ENCODE data around the gene TUBB2B. TPM values are rescaled to one million over a fixed set of nuclear protein-coding genes. Genes with fewer than 3 reads are reported as not detected.

TUBB2B gene
- total RNA-seq, 5 donors from 2014 or later (not counting 1 experiment from before 2014, with no cell fraction given) = 0.46 to 1.2 (median 0.87) TPM; not detected in 1

GRCh38 chr6:3265671-3266070 lies 38.2 kb upstream of the TUBB2B start:
- DNase-seq (no peak), ATAC-seq (replicated peaks in 1 of 4) (no peak)
- Mint-ChIP-seq H3K27me3 (no peaks in the 10 kb centered on the region), H3K9me3 (no peaks in the 10 kb centered on the region), H3K27ac (no peak overlapping the region), H3K4me3 (no peak overlapping the region), H3K36me3 (peaks cover 33% of the 10 kb centered on the region), H3K4me1 (peaks cover 57 to 62% (median 61%) of the 10 kb centered on the region in 3 donors)
- ChIA-PET CTCF (no interaction called here), POLR2A (no interaction called here)
- Histone ChIP-seq H3K27ac (ENCODE audit: low read length) (no peak overlapping the region), H3K4me1 (ENCODE audit: control insufficient read depth in 1 of 2, extremely low read depth in 1 of 2, insufficient read depth in 2 of 2, low read length in 2 of 2) (peaks cover 9 to 39% of the 10 kb centered on the region in 2 experiments), H3K9me3 (no peaks in the 10 kb centered on the region), H3K4me3 (ENCODE audit: control insufficient read depth in 1 of 2, extremely low read depth in 1 of 2, low read length in 1 of 2) (no peak overlapping the region), H3K27me3 (replicated peaks in 1 of 2; ENCODE audit: control insufficient read depth in 2 of 2, extremely low read depth in 1 of 2, insufficient read depth in 2 of 2, low read length in 1 of 2) (no peaks in the 10 kb centered on the region), H3K36me3 (ENCODE audit: control insufficient read depth in 2 of 2, extremely low read depth in 1 of 2, insufficient read depth in 1 of 2, low read length in 1 of 2) (peaks cover 15 to 52% of the 10 kb centered on the region in 2 donors)
- 73% methylated on average over 8 of the region's 9 CpGs for WGBS (ENCODE audit: insufficient coverage)

- Histone ChIP-seq H3K4me3 (ENCODE audit: control insufficient read depth in 1 of 2, extremely low read depth in 1 of 2, low read length in 1 of 2) (no peak overlapping the region), H3K4me1 (ENCODE audit: control insufficient read depth in 1 of 2, extremely low read depth in 1 of 2, insufficient read depth in 2 of 2, low read length in 2 of 2) (peaks cover 13 to 52% of the 10 kb centered on the region in 2 experiments), H3K27me3 (replicated peaks in 1 of 2; ENCODE audit: control insufficient read depth in 2 of 2, extremely low read depth in 1 of 2, insufficient read depth in 2 of 2, low read length in 1 of 2) (no peaks in the 10 kb centered on the region), H3K27ac (ENCODE audit: low read length) (no peak overlapping the region), H3K9me3 (no peaks in the 10 kb centered on the region), H3K36me3 (ENCODE audit: control insufficient read depth in 2 of 2, extremely low read depth in 1 of 2, insufficient read depth in 1 of 2, low read length in 1 of 2) (peaks cover 10 to 45% of the 10 kb centered on the region in 2 donors)
- Mint-ChIP-seq H3K9me3 (no peaks in the 10 kb centered on the region), H3K4me3 (no peak overlapping the region), H3K4me1 (peaks cover 66 to 69% (median 66%) of the 10 kb centered on the region in 3 donors), H3K27me3 (no peaks in the 10 kb centered on the region), H3K36me3 (peaks cover 22% of the 10 kb centered on the region), H3K27ac (no peak overlapping the region)
- DNase-seq (no peak), ATAC-seq (replicated peaks in 1 of 4) (no peak)
- 83% methylated on average over 2 of the region's 3 CpGs for WGBS (ENCODE audit: insufficient coverage)
- POLR2A ChIA-PET = no interaction called here
- CTCF ChIA-PET = interaction anchor here in 1 of 2 donors (0.6 kb wide), 1 partner anchor 488 kb away, joined by 4 read pairs; no protein-coding TSS in a partner anchor
Observed at GRCh38 chr6:3264356-3264755, 36.9 kb upstream of the TUBB2B start.

- Histone ChIP-seq H3K27ac (ENCODE audit: low read length) (no peak overlapping the region), H3K4me1 (ENCODE audit: control insufficient read depth in 1 of 2, extremely low read depth in 1 of 2, insufficient read depth in 2 of 2, low read length in 2 of 2) (peaks cover 13 to 59% of the 10 kb centered on the region in 2 experiments), H3K4me3 (ENCODE audit: control insufficient read depth in 1 of 2, extremely low read depth in 1 of 2, low read length in 1 of 2) (no peak overlapping the region), H3K36me3 (ENCODE audit: control insufficient read depth in 2 of 2, extremely low read depth in 1 of 2, insufficient read depth in 1 of 2, low read length in 1 of 2) (peaks cover 8 to 38% of the 10 kb centered on the region in 2 donors), H3K9me3 (no peaks in the 10 kb centered on the region), H3K27me3 (replicated peaks in 1 of 2; ENCODE audit: control insufficient read depth in 2 of 2, extremely low read depth in 1 of 2, insufficient read depth in 2 of 2, low read length in 1 of 2) (peaks cover 0 to 5% of the 10 kb centered on the region in 2 experiments)
- H3K36me3 Mint-ChIP-seq = peaks cover 15% of the 10 kb centered on the region
- ChIA-PET POLR2A (interaction anchor here in 1 of 2 donors (0.6 kb wide), 3 partner anchors 196 to 759 kb away, joined by 3 to 5 read pairs (median 4); no protein-coding TSS in a partner anchor), CTCF (no interaction called here)
- no peak for ATAC-seq (replicated peaks in 1 of 4)
- DNase-seq = no peak
- WGBS (ENCODE audit: insufficient coverage) = 79% methylated on average over 6 of the region's 6 CpGs
- no peaks in the 10 kb centered on the region for H3K27me3 Mint-ChIP-seq
- H3K4me1 Mint-ChIP-seq = peaks cover 55 to 65% (median 63%) of the 10 kb centered on the region in 3 donors
- no peaks in the 10 kb centered on the region for H3K9me3 Mint-ChIP-seq
- H3K27ac Mint-ChIP-seq = no peak overlapping the region
- peak overlapping the region in 1 of 3 donors; percentile 27 for H3K4me3 Mint-ChIP-seq
Observed at GRCh38 chr6:3263096-3263495, 35.6 kb upstream of the TUBB2B start.

- H3K27me3 Mint-ChIP-seq = no peaks in the 10 kb centered on the region
- peaks cover 45 to 57% (median 56%) of the 10 kb centered on the region in 3 donors for H3K4me1 Mint-ChIP-seq
- 100% methylated on average over 4 of the region's 8 CpGs for WGBS (ENCODE audit: insufficient coverage)
- H3K4me3 ChIP-seq (ENCODE audit: control insufficient read depth in 1 of 2, extremely low read depth in 1 of 2, low read length in 1 of 2) = no peak overlapping the region
- peak overlapping the region in 1 of 2 donors; percentile 22 for H3K27ac Mint-ChIP-seq
- no peak overlapping the region for H3K27ac ChIP-seq (ENCODE audit: low read length)
- H3K36me3 Mint-ChIP-seq = peaks cover 9% of the 10 kb centered on the region
- H3K27me3 ChIP-seq (replicated peaks in 1 of 2; ENCODE audit: control insufficient read depth in 2 of 2, extremely low read depth in 1 of 2, insufficient read depth in 2 of 2, low read length in 1 of 2) = peaks cover 0 to 8% of the 10 kb centered on the region in 2 experiments
- peaks cover 8 to 31% of the 10 kb centered on the region in 2 donors for H3K36me3 ChIP-seq (ENCODE audit: control insufficient read depth in 2 of 2, extremely low read depth in 1 of 2, insufficient read depth in 1 of 2, low read length in 1 of 2)
- ChIA-PET POLR2A (no interaction called here), CTCF (interaction anchor here (0.5 to 0.7 kb wide), 2 partner anchors 18 to 28 kb away, joined by 3 to 6 read pairs; no protein-coding TSS in a partner anchor)
- no peaks in the 10 kb centered on the region for H3K9me3 ChIP-seq
- ATAC-seq (replicated peaks in 1 of 4) (no peak), DNase-seq (no peak)
- no peaks in the 10 kb centered on the region for H3K9me3 Mint-ChIP-seq
- peaks cover 13 to 60% of the 10 kb centered on the region in 2 experiments for H3K4me1 ChIP-seq (ENCODE audit: control insufficient read depth in 1 of 2, extremely low read depth in 1 of 2, insufficient read depth in 2 of 2, low read length in 2 of 2)
- peak overlapping the region in 2 of 3 donors; percentile 28 to 94 for H3K4me3 Mint-ChIP-seq
Observed at GRCh38 chr6:3261921-3262320, 34.5 kb upstream of the TUBB2B start.

GRCh38 chr6:3261518-3261820 lies 34.0 kb upstream of the TUBB2B start:
- peak overlapping the region; percentile 91 to 94 (median 93) for H3K4me3 Mint-ChIP-seq
- no peaks in the 10 kb centered on the region for H3K9me3 Mint-ChIP-seq
- Histone ChIP-seq H3K9me3 (no peaks in the 10 kb centered on the region), H3K36me3 (ENCODE audit: control insufficient read depth in 2 of 2, extremely low read depth in 1 of 2, insufficient read depth in 1 of 2, low read length in 1 of 2) (peaks cover 8 to 31% of the 10 kb centered on the region in 2 donors), H3K27me3 (replicated peaks in 1 of 2; ENCODE audit: control insufficient read depth in 2 of 2, extremely low read depth in 1 of 2, insufficient read depth in 2 of 2, low read length in 1 of 2) (peaks cover 0 to 9% of the 10 kb centered on the region in 2 experiments), H3K27ac (ENCODE audit: low read length) (no peak overlapping the region), H3K4me3 (ENCODE audit: control insufficient read depth in 1 of 2, extremely low read depth in 1 of 2, low read length in 1 of 2) (no peak overlapping the region), H3K4me1 (ENCODE audit: control insufficient read depth in 1 of 2, extremely low read depth in 1 of 2, insufficient read depth in 2 of 2, low read length in 2 of 2) (peaks cover 13 to 60% of the 10 kb centered on the region in 2 experiments)
- CTCF ChIA-PET = interaction anchor here in 1 of 2 donors (0.6 to 1.2 kb wide), 2 partner anchors 101 to 134 kb away, joined by 3 to 15 read pairs; no protein-coding TSS in a partner anchor
- H3K36me3 Mint-ChIP-seq = peaks cover 9% of the 10 kb centered on the region
- no peak for ATAC-seq (replicated peaks in 1 of 4)
- H3K27ac Mint-ChIP-seq = peak overlapping the region in 1 of 2 donors; percentile 22
- POLR2A ChIA-PET = no interaction called here
- WGBS (ENCODE audit: insufficient coverage) = 52% methylated on average over 5 of the region's 6 CpGs
- peaks cover 45 to 56% (median 55%) of the 10 kb centered on the region in 3 donors for H3K4me1 Mint-ChIP-seq
- peaks cover 0 to 3% of the 10 kb centered on the region in 2 donors for H3K27me3 Mint-ChIP-seq
- DNase-seq = no peak

- DNase-seq = no peak
- H3K4me1 ChIP-seq (ENCODE audit: control insufficient read depth in 1 of 2, extremely low read depth in 1 of 2, insufficient read depth in 2 of 2, low read length in 2 of 2) = peaks cover 13 to 60% of the 10 kb centered on the region in 2 experiments
- ATAC-seq (replicated peaks in 1 of 4) = no peak
- H3K27ac ChIP-seq (ENCODE audit: low read length) = no peak overlapping the region
- H3K4me3 Mint-ChIP-seq = peak overlapping the region; percentile 91 to 94 (median 93)
- H3K36me3 Mint-ChIP-seq = peaks cover 9% of the 10 kb centered on the region
- H3K4me1 Mint-ChIP-seq = peaks cover 45 to 54% (median 52%) of the 10 kb centered on the region in 3 donors
- peak overlapping the region in 1 of 2 donors; percentile 61 for H3K27ac Mint-ChIP-seq
- H3K36me3 ChIP-seq (ENCODE audit: control insufficient read depth in 2 of 2, extremely low read depth in 1 of 2, insufficient read depth in 1 of 2, low read length in 1 of 2) = peaks cover 8 to 31% of the 10 kb centered on the region in 2 donors
- H3K9me3 Mint-ChIP-seq = no peaks in the 10 kb centered on the region
- ChIA-PET POLR2A (interaction anchor here in 1 of 2 donors (0.6 kb wide), 1 partner anchor 733 kb away, joined by 5 read pairs; no protein-coding TSS in a partner anchor), CTCF (interaction anchor here in 1 of 2 donors (0.6 to 1.2 kb wide), 3 partner anchors 9 to 134 kb away, joined by 3 to 15 read pairs (median 5); no protein-coding TSS in a partner anchor)
- 96% methylated on average over 11 of the region's 17 CpGs for WGBS (ENCODE audit: insufficient coverage)
- H3K4me3 ChIP-seq (ENCODE audit: control insufficient read depth in 1 of 2, extremely low read depth in 1 of 2, low read length in 1 of 2) = peak overlapping the region in 1 of 2 donors; percentile 17
- H3K27me3 ChIP-seq (replicated peaks in 1 of 2; ENCODE audit: control insufficient read depth in 2 of 2, extremely low read depth in 1 of 2, insufficient read depth in 2 of 2, low read length in 1 of 2) = peaks cover 0 to 12% of the 10 kb centered on the region in 2 experiments
- H3K27me3 Mint-ChIP-seq = peaks cover 0 to 3% of the 10 kb centered on the region in 2 donors
- H3K9me3 ChIP-seq = no peaks in the 10 kb centered on the region
Observed at GRCh38 chr6:3260772-3261517, 33.5 kb upstream of the TUBB2B start.
